ENCODE measurements around the gene NTN5.

DNA sequence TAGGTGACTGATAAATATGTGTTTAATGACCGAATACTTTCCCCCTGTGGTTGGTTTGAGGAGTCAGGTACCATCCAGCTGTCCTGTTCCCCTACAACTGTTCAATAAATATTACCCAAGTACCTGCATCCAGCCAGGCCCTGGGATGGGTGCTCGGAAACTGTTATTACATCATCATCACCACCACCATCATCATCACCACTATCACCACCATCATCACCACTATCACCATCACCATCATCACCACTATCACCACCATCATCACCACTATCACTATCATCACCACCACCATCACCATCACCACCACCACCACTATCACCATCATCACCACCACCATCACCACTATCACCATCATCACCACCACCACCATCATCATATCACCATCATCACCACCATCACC, 4.1 kb downstream of the NTN5 start:
- TF ChIP-seq, protein P1, sequence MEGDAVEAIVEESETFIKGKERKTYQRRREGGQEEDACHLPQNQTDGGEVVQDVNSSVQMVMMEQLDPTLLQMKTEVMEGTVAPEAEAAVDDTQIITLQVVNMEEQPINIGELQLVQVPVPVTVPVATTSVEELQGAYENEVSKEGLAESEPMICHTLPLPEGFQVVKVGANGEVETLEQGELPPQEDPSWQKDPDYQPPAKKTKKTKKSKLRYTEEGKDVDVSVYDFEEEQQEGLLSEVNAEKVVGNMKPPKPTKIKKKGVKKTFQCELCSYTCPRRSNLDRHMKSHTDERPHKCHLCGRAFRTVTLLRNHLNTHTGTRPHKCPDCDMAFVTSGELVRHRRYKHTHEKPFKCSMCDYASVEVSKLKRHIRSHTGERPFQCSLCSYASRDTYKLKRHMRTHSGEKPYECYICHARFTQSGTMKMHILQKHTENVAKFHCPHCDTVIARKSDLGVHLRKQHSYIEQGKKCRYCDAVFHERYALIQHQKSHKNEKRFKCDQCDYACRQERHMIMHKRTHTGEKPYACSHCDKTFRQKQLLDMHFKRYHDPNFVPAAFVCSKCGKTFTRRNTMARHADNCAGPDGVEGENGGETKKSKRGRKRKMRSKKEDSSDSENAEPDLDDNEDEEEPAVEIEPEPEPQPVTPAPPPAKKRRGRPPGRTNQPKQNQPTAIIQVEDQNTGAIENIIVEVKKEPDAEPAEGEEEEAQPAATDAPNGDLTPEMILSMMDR (IDR thresholded peaks at IDR 0.05), result no peak
- TF ChIP-seq POLR2A (IDR thresholded peaks at IDR 0.05), result no peak

Measured in lower leg skin (tissue), 3 donors.